Endothelial cell (in vitro differentiated cells): ENCODE measurements around the gene DLG1. TPM values are rescaled to one million over a fixed set of nuclear protein-coding genes. Genes with fewer than 3 reads are reported as not detected.

ENCODE experiments used
- DNase-seq: peaks from one replicate; pipeline ENCODE4 v3.0.0; 2021; ENCODE audit warnings: low spot score
- H3K27ac Mint-ChIP-seq: one replicate; pipeline ENCODE4 v1.8.0; 2021; ENCODE audit warnings: mixed read lengths, inconsistent platforms; ENCODE audit not compliant: unreplicated experiment
- H3K27me3 Mint-ChIP-seq: one replicate; pipeline ENCODE4 v1.8.0; 2021; ENCODE audit warnings: mild to moderate bottlenecking, moderate library complexity, mixed read lengths, inconsistent platforms; ENCODE audit not compliant: unreplicated experiment
- H3K36me3 Mint-ChIP-seq: one replicate; pipeline ENCODE4 v1.8.0; 2021; ENCODE audit warnings: mild to moderate bottlenecking, low read depth, mixed read lengths, inconsistent platforms; ENCODE audit not compliant: unreplicated experiment
- H3K4me1 Mint-ChIP-seq: one replicate; pipeline ENCODE4 v1.8.0; 2021; ENCODE audit warnings: mild to moderate bottlenecking, mixed read lengths, inconsistent platforms; ENCODE audit not compliant: unreplicated experiment
- H3K4me3 Mint-ChIP-seq: one replicate; pipeline ENCODE4 v1.8.0; 2021; ENCODE audit warnings: mild to moderate bottlenecking, mixed read lengths, inconsistent platforms; ENCODE audit not compliant: unreplicated experiment
- H3K9me3 Mint-ChIP-seq: one replicate; pipeline ENCODE4 v1.8.0; 2021; ENCODE audit warnings: mixed read lengths, inconsistent platforms; ENCODE audit not compliant: unreplicated experiment
- CTCF ChIP-seq: fragments of 200-600 bp; sonication (generic); IDR thresholded peaks from one replicate; pipeline ENCODE4 v1.5.0; 2021; ENCODE audit warnings: antibody characterized with exemption; ENCODE audit not compliant: unreplicated experiment
- total RNA-seq: library from RNA; stranded (reverse); fragmentation: NEBNext Ultra II Directional; extraction: Animal tissue kit (Norgen Biotek cat#: 25700); gene quantifications from one replicate; pipeline ENCODE4 v1.2.1, GENCODE V29; 2021; ENCODE audit not compliant: unreplicated experiment

The DLG1 gene
- total RNA-seq, 1 donor from 2014 or later, result 75.5 TPM

- Mint-ChIP-seq H3K4me3 (peak overlapping the region; percentile 92), H3K27ac (peak overlapping the region; percentile 92), H3K27me3 (peaks cover 3% of the 10 kb centered on the region), H3K4me1 (peaks cover 18% of the 10 kb centered on the region), H3K9me3 (no peaks in the 10 kb centered on the region), H3K36me3 (no peaks in the 10 kb centered on the region)
- no peak for TF ChIP-seq CTCF
- peak; percentile 90 for DNase-seq
Measured at GRCh38 chr3:197297476-197298340, 704 bp downstream of the DLG1 start.

GRCh38 chr3:197297002-197297401 lies 1.4 kb downstream of the DLG1 start:
- Mint-ChIP-seq H3K9me3 (no peaks in the 10 kb centered on the region), H3K27me3 (peaks cover 3% of the 10 kb centered on the region), H3K4me1 (peaks cover 19% of the 10 kb centered on the region), H3K36me3 (peaks cover under 1% of the 10 kb centered on the region), H3K27ac (peak overlapping the region; percentile 92), H3K4me3 (peak overlapping the region; percentile 92)
- DNase-seq, result no peak
- TF ChIP-seq CTCF, result no peak

GRCh38 chr3:197296545-197296944 lies 1.9 kb downstream of the DLG1 start:
- DNase-seq, result no peak
- H3K27ac Mint-ChIP-seq, result no peak overlapping the region
- TF ChIP-seq CTCF, result no peak
- H3K9me3 Mint-ChIP-seq, result no peaks in the 10 kb centered on the region
- H3K4me3 Mint-ChIP-seq, result peak overlapping the region; percentile 92
- peaks cover 24% of the 10 kb centered on the region for H3K4me1 Mint-ChIP-seq
- H3K36me3 Mint-ChIP-seq, result peaks cover 5% of the 10 kb centered on the region
- peaks cover 3% of the 10 kb centered on the region for H3K27me3 Mint-ChIP-seq

- H3K27ac Mint-ChIP-seq, result no peak overlapping the region
- no peaks in the 10 kb centered on the region for H3K9me3 Mint-ChIP-seq
- H3K27me3 Mint-ChIP-seq, result peaks cover 3% of the 10 kb centered on the region
- no peak for TF ChIP-seq CTCF
- peaks cover 29% of the 10 kb centered on the region for H3K4me1 Mint-ChIP-seq
- H3K4me3 Mint-ChIP-seq, result no peak overlapping the region
- peaks cover 12% of the 10 kb centered on the region for H3K36me3 Mint-ChIP-seq
- no peak for DNase-seq
Measured at GRCh38 chr3:197295871-197296270, 2.5 kb downstream of the DLG1 start.

- Mint-ChIP-seq H3K4me3 (no peak overlapping the region), H3K27ac (peak overlapping the region; percentile 24), H3K9me3 (no peaks in the 10 kb centered on the region), H3K36me3 (peaks cover 16% of the 10 kb centered on the region), H3K4me1 (peaks cover 28% of the 10 kb centered on the region), H3K27me3 (peaks cover 2% of the 10 kb centered on the region)
- DNase-seq, result no peak
- TF ChIP-seq CTCF, result no peak
Measured at GRCh38 chr3:197293605-197294237, 4.7 kb downstream of the DLG1 start.
